Testis (tissue), 2 donors: ENCODE results near the gene CD9.

Source experiments
- CTCF ChIP-seq, 3 experiments: fragments of 450-650 bp in 2 of 3; fragments of 200-600 bp in 1 of 3; sonication (generic) in 1 of 3; IDR thresholded peaks; one replicate each; pipeline ENCODE4 v1.5.1; 2016 to 2019; ENCODE audit warnings: antibody characterized with exemption in 3 of 3, mild to moderate bottlenecking in 2 of 3, moderate library complexity in 1 of 3
- POLR2A ChIP-seq: fragments of 450-650 bp; IDR thresholded peaks from one replicate; pipeline ENCODE4 v1.6.1; 2017; ENCODE audit warnings: antibody characterized with exemption, mild to moderate bottlenecking, moderate library complexity

DNA sequence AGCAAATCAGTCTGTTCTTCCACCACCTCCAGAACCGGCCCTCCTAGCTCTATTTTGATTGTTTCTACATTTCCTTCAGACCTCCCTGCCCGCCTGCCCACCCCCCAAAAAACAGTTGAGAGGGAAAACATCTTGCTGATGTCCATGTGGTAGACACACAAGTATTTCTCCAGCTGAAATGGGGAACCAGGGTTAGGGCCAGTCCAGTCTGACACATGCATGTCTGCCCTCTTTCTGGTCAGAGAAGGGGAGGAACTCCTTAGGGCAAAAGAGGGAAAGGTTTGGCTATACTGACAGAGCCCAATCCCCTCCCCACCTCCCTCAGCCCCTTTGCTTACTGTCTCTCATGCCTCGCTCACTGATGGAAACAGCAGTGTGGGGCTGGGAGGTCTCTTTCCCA lies 3.4 kb downstream of the CD9 start:
- TF ChIP-seq CTCF (IDR thresholded peaks at IDR 0.05) (no peak), POLR2A (no peak)
